Esophagus mucosa (tissue), 1 donor: ENCODE measurements around the gene RBM7. TPM values are rescaled to one million over a fixed set of nuclear protein-coding genes. Genes with fewer than 3 reads are reported as not detected.
A peak's percentile ranks its signal among the peaks of the same experiment; 100 is the strongest.

Experiments used
- ATAC-seq: fragments of 200-7000 bp; cut with Tn5 transposase; one replicate; pipeline ENCODE4 v1.9.1; 2020
- total RNA-seq: library from RNA; stranded (reverse); gene quantifications from one replicate; pipeline ENCODE4 v1.2.4, GENCODE V29; 2023
- donor health status: DM: yes; HTN: yes; CAD: no.

RBM7 gene, protein sequence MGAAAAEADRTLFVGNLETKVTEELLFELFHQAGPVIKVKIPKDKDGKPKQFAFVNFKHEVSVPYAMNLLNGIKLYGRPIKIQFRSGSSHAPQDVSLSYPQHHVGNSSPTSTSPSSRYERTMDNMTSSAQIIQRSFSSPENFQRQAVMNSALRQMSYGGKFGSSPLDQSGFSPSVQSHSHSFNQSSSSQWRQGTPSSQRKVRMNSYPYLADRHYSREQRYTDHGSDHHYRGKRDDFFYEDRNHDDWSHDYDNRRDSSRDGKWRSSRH
- 20.2 TPM for total RNA-seq

DNA sequence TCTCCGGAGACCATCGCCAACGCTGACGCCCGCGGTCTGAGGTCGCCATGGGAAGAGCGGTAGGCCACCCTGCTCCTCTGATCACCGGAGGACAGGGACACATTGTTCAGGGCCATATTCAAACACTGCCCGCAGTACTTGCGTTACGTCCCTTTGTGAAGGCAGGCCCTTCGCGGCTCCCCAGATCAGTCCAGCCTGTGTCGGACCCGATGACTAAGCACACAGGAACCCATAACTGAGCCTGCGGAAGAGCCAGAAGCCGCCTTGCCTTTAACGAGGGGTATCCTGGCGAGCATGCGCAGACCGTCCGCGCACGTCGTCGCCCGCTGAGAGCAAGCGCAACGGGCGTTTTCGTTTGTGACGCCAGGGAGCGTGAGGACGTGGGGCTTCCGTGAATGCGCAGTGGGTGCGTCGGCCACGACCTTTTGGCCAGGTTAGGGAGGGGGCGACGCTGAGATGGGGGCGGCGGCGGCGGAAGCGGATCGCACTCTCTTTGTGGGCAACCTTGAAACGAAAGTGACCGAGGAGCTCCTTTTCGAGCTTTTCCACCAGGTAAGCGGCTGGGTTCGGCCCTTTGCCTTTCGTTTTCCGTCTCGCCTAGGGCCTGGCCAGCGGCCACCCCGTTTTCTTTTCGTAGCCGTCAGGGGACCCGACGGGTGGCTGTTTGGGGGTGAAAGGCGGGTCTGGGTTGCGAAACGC is at the start of gene RBM7, which contains the start of gene C11orf71:
TSS of gene RBM7 (plus strand) at position 451 of the 699 bp plus-strand sequence. CDS start at position 457, 6 bp downstream.
TSS of gene C11orf71 (minus strand) at position 296 of the 699 bp plus-strand sequence. CDS start at position 116, 180 bp downstream.
- peak; percentile 98 for ATAC-seq

DNA sequence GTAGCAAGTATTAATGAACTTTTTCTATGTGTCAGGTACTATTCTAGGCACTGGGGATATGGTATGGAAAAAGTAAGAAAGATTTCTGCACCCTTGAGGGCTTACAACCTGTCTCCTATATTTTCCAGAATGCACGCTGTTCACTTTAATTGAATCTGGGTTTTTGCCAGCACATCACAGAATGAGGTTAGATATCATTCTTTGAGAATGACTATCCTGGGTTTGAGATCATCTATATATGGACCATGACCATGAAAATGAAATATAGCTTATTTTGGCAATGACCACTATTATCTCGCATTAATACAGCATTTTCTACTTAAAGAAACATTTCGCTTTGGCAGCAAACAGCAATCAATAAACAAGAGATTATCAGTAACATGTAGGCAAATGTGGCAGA is 47.0 kb upstream of the RBM7 start:
- no peak for ATAC-seq

DNA sequence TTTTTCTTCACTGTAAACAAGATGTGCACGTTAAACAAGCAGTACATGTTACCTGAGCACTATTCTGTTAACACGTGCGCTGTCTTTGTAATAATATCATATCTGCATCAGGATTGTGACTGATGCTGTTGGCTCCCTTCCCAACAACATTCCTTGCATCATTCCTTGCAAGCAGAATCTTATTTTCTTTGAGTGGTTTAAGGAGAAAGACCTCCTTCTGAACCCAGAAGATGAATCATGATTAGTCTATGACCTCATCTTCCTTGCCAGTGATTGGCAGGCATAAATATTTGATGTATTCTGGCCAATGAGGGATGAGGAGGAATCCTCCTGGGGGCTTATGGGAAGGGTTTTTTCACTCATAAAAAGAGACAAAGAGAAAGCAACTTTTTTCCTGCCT is 46.4 kb upstream of the RBM7 start:
- ATAC-seq = peak; percentile 32

DNA sequence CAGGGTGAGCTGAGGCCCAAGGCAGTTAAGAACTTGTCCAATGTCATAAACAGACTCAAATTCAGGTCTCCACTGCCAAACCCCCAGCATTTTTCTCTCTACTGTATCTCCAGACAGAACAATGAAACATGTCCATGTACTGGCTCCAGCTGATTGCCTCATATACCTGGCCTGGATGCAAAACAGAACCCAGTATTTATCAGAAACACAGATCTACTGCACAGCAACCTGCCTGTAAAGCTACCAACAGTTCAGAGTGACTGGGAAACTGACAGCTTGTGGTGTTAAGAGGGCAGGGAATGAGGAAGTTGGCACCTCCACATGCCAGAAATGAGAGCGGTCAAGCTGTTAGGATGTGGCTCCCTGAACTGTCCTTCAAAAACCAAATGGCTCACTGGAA is 41.8 kb upstream of the RBM7 start:
- ATAC-seq = no peak

DNA sequence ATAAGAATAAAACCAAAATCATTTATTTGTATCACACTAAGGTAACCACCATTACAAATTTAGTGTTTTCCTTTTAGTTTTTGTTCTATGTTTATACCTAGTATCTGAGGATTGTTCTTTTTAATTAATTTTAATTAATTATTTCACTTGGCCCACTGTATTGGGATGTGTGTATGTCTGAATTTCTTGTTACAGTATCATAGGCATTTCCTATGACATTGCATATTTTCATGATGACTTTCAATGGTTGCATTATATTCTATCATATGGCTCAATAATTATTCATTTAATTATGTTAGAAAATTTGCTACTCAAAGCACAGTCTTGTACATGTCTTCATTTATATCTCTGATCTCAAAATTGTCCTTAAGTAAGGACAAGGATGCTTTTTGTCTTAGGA is 41.1 kb upstream of the RBM7 start:
- no peak for ATAC-seq

DNA sequence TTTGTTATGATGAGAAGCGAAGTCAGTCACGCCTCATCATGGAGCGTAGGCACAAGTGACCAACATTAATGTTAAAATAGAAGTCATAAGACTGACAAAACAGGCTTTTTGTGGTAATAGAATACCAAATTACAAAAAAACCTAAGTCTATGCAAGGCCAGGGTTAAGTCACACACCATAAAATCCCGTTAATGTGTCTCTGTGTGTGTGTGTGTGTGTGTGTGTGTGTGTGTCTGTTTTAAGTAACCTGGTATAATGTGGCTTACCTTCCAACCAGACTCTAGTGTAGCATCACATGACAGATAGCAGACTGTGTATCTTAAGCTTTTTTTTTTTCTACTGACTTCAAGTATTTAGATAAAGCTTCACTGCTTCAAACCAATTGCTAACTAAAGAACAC is 38.1 kb upstream of the RBM7 start:
- ATAC-seq = no peak

DNA sequence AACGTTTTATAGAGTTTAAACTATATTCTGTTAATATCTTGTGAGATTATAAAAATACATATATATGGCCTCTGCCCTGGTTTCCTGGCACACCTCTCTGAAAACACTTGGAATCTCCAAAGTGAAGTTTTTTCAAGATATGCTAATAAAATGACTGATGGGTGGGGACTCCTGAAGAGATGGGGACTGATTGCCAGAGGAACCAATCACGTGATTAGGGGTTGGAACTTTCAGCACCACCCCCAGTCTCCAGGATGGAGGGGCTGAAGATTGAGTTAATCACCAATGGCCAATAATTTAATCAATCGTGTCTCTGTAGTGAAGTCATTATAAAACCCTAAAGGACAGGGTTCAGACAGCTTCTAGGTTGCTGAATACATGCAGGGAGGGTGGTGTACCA is 37.5 kb upstream of the RBM7 start:
- ATAC-seq = no peak

DNA sequence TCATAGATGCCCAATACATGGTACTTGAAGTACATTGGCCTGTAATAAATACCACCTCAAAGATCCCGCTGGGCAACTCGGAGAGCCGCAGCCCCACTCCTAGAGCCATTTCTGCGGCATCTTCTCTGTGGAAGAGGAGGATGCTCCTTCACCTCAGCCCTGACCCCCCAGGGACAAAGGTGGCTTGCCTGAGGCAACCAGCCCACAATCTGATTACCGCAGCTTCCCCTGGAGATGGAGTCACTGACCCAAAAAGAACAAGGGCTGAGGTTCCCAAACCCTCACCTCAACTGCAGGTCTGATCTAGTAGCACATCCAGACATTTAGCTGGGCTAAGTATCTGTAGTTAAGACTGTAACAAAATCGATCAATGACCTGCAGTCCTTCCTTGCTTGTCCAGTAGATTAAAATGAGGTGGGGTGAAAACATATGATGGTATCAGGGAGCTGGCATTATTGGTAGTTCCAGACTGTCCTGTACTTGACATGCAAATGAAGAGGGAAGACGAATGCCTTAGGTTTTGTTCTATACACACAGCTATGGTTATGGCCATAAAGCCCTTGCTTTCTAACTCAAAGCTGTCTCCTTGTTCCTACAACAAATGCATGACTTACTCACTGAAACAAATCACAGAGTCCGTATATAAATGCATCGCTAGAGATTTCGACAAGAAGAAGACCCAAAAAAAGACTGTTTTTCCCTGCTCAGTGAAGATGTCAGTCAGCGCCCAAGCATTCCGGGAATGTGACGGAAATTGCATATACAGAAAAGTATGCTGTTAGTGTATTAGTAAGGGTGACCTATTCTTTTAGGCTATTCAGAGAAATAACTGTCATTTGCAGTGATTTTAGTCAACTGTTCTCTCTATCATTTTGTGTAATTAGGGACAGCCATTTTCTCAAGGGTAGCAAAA is 33.9 kb upstream of the RBM7 start:
- ATAC-seq = no peak

DNA sequence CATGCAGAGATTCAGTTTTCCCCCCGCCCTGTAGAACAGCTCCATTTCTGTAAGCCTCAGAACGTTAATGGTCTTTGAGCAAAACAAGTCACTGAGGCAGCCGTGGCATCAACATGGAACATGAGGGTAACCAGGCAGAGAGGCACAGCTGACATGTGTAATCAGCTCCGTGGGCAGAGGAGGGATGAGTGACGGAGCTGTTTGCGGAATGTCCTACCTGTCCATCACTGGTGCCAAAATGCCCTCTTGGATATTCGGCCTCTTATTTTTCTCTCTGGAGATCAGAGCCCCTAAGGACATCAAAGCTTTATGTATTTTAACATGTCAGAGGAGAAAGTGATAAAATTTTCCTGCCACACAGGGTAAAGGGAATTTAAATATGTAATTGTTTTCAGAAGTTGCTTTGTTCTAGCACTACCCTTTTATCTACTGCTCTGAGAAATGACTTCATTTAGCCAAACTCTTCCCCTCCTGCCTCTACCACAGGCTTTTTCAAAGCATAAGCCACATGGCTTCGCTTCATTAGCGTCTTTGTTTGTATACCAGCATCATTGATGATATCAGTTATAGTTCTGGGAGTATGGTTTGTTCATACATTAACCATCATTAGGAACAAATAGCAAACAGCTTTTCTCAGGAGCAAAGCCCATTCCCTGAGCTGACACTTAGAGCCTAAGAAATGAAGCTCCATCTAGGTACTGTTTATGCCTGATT is 33.1 kb upstream of the RBM7 start:
- ATAC-seq = no peak

DNA sequence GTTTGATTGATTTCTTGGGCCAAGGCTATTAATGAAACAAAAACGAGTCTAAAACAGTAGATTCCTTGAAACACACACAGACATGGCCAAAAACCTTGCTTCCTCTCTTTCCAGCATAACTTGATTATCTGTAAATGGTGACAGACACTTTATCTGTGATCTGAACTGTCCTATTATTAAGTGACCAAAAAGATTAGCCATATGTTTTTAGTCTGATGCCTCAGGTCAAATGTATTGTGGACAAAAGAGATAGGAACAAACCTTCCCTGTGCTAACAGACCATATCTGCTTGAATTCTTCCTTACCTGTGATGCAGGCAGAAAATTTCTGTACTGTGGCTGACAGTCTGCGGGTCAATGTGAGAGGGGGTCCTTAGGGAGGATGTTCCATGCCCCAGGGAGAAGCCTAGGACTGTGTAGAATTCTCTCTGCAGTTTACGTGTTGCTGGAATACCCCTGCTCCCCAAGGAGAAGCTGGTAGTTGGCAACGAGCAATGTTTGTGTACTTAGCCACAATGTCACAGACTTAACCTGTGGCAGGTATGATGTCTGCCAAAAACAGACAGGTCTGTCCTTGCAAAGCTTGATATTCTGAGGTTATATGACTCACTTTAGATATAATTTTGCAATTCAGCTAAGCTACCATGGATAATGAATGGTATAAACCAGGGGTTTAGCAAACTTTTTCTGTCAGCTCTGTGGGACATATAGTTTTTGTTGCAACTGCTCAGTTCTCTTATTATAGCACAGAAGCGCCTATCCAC is 31.4 kb upstream of the RBM7 start:
- peak; percentile 83 for ATAC-seq

DNA sequence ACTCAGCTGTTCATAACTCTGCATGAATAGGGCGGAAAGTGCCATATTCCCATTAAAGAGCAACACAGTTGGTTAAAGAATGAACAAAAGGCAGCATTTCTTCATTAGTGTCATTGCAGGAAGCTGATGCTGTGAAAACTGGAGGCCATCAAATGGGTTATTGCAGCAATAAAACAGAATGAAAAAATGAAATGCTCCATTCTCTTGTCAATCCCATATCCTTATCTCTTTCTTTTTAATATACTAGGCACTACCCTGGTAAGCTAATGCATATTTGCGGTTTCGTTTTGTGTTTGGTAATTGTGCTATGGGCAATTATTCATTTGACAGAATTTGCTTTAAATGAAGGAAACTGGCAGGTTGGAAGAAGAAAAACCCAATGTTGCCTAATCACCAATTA is 25.4 kb upstream of the RBM7 start:
- ATAC-seq = no peak

DNA sequence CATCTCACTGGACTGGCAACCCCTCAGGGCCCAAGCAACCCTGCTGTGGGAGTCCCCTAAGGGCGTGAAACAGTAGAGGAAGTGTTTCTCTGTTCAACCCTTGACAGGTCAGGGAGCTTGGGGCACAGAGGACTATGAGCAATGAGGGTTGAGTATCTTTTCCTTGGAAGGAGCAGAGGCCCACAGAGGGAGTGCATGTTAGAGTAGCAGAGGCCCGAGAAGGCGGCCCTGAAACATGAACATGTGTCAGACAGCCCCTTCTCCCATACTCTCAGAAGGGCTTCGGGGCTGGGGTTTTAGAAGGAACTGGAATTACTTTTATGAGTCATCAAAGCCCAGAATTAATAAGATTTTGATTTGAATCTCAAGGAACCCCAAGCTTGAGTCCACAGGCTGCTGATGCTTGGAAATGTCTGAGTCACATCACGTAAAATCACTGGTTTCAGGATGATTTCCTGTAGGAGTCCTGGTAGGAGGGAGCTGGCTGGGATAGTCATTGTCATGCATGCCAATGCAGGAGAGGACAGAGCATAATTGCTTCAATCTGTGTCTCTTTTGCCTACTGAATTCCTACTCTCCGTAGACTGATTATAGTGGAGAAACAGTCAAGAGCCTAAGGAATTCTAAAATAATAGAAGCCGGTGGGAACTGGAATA is 22.7 kb upstream of the RBM7 start:
- ATAC-seq = peak; percentile 15

DNA sequence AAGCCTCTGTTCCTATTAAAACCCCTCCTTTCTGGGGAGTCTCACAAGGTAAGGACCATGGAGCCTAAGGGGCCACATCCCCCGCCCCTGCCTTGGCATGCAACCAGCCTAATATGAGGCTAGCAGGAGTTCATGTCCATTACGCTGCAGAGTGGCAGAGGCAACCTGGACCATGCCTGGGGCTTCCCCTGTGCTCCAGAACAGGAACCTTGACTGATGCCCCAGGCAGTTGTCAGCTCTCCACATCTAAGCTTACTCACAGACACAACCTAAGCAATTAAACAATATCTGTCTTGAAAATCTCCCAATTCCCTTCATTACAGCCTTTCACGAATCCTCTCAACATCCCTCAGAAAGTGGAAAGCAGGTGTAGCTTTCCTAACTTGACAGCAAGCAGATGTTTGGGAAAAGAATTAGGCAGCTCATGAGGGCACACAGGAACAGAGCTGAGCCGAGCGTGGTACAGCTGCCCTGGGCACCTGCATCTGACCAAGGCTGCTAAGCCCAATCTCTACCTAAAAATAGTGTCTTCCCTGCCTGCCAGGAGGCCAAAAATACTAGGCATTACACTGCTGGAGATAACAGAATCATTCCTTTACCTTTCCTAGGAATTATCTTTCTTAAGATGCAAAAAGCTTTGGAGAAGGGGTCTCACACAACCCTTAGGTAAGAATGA is 20.9 kb upstream of the RBM7 start:
- no peak for ATAC-seq

DNA sequence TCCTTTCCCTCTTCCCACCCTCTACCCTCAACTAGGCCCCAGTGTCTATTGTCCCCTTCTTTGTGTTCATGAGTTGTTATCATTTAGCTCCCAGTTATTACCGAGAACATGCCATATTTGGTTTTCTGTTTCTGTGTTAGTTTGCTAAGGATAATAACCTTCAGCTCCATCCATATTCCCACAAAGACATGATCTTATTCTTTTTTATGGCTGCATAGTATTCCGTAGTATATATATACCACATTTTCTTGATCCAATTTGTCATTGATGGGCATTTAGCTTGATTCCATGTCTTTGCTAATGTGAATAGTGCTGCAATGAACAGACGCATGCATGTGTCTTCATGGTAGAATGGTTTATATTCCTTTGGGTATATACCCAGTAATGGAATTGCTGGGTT is 18.0 kb upstream of the RBM7 start:
- ATAC-seq = no peak

DNA sequence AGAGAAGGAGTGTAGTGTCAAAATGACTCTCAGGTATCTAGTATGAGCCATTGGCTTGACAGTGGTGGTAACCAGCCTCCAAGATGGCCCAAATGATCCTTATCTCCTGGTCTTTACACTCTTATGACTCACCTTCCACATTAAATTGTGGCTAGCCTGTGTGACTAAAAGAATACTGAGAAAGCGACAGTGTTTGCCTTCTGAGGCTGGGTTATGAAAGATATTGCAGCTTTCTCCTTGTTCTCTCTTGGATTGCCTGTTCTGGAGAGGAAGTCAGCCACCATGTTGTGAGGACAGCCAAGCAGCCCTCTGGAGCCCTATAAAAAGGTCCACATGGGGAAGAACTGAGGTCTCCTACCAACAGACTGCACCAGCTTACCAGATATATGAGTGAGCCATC is 16.0 kb upstream of the RBM7 start:
- ATAC-seq = no peak

DNA sequence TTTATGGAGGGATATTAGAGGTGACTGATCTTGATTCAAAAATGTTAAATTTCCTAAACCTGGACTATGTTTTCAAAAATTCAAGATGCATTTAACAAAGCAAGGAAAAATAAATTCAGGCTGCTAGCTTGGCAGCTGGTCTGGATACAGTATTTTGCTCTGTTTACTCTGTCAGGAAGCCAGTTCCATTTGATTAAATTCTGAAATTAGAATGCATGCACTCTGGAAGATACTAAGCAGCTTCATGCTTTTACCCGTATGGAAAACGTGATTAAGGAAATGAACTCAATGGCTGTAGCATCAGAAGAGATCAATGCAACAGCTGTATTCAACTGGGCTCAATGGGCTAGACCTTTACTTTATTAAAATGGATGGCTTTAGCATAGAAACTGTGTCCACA is 14.3 kb upstream of the RBM7 start:
- no peak for ATAC-seq

DNA sequence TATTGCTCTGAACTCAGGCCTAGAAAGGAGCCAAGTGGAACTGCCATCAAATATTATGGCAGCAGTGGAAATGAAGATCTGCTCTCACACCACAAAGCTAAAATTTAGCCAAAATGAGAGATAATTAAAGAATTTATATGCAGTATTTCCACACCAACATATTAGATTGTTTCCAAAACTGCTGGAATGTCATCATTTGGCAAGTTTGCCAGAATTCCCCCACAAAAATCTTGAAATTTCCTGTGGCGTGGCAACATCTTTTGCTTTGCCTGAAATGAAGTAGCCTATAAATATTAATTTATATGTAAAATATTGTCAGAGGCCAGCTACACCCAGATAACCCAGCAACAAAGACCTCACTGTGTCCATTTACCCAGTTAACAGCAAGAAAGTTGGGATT is 13.9 kb upstream of the RBM7 start:
- ATAC-seq = no peak

DNA sequence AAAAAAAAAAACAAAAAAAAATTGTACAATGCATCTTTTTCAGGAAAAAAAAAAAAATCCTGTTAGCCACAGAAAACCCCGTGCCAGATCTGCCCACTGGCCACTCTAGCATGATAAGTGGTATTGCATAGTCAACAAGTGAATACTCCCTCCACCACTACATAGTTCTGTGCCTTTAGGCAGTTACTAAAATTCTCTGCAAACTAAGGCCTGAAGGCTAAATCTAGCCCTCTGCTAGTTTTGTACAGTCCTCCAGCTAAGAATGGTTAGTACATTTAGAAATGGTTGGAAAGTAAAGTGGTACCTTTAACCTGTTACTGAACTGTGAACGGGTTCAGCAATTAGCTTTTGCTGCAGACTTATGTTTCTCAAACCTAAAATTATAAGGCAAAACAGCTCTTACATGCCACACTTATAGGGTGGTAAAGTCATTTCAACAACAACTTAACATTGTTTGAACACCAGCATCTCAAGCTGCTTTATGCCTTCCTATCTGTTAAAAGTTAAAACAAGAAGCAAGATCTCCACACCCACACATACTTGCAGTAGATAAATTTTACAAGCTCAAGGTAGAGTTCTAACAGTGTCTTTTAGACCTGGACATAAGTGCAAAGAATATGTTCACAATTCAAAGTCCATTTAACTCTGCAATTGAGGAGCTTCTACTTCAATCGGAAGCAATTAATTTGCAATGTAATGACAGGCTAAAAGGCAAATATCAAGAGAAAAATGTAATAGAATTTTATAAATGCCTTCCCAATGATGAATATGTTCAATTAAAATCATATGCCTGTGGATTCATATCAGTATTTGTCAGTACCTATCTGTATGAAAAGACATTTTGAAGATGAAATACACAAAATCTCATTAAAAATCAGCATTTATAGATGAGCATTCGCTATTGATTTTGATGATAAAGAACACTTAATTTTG is 7.5 kb upstream of the RBM7 start:
- ATAC-seq = no peak

DNA sequence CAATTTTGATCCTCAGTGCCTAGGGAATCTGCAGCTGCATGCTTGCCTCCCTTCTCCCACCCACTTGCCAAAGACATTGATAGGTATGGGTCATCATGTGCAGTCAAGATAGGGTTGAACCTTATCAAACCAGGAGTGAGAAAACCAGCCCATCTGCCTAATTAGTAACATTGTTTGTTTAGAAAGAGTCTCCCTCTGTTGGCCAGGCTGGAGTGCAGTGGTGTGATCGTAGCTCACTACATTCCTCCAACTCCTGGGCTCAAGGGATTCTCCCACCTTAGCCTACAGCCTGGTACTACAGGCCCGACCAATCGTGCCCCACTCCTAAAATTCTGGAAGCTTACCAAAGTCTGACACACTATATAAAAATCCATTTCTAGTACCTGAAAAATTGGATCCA is 4.7 kb upstream of the RBM7 start:
- ATAC-seq = no peak

DNA sequence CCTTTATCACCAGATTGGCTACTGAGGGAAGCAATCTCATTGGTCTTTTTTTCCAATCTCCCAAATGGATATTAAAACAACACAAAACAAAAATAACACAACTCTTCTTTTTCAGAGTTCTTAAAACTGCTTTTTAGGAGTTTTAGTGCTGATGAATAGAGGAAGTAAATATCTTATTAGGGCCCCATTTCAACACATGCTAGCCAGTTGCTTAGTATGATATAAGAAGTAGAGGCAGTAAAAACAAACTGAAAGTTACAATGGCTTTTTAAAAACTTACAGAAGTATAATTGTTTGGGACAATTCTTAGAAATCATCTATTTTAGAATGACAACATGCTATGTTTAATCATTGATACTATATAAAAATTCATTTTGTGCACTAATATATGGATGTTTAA is 3.5 kb upstream of the RBM7 start:
- no peak for ATAC-seq
